Transverse colon (tissue), 4 donors: ENCODE data around the gene HSD11B2. TPM values are rescaled to one million over a fixed set of nuclear protein-coding genes. Genes with fewer than 3 reads are reported as not detected.

Experiments
- DNase-seq: peaks from one replicate; pipeline ENCODE4 v3.0.0-alpha.2; 2019
- H3K27ac ChIP-seq, 4 donors: fragments of 200-600 bp; sonication (generic); 2 replicates each; pipeline ENCODE4 v1.5.1; 2016 to 2018; ENCODE audit warnings: inconsistent platforms in 4 of 4
- H3K27me3 ChIP-seq: fragments of 200-600 bp; sonication (generic); 2 replicates; pipeline ENCODE4 v1.5.1; 2017; ENCODE audit warnings: inconsistent platforms
- H3K36me3 ChIP-seq, 4 donors: fragments of 200-600 bp; sonication (generic); 2 replicates each; pipeline ENCODE4 v1.5.1; 2017 to 2019; ENCODE audit warnings: inconsistent platforms in 4 of 4
- H3K4me1 ChIP-seq, 4 donors: fragments of 200-600 bp; sonication (generic); 2 replicates each; pipeline ENCODE4 v1.5.1; 2017 to 2020; ENCODE audit warnings: inconsistent platforms in 4 of 4
- H3K4me3 ChIP-seq, 4 donors: fragments of 200-600 bp; sonication (generic); 1 replicate in 1 of 4; 2 replicates in 3 of 4; pipeline versions ENCODE4 v1.5.1 to v1.6.1; 2017 to 2019; ENCODE audit warnings: inconsistent platforms in 4 of 4
- H3K9me3 ChIP-seq, 2 donors: fragments of 200-600 bp; sonication (generic); 2 replicates each; pipeline ENCODE4 v1.5.1; 2017 to 2019; ENCODE audit warnings: inconsistent platforms in 2 of 2
- EP300 ChIP-seq: sonication (generic); formaldehyde crosslinking; IDR thresholded peaks from one replicate; pipeline ENCODE4 v1.6.1; 2017; ENCODE audit warnings: antibody characterized with exemption, low read depth
- POLR2A ChIP-seq: fragments of 450-650 bp; IDR thresholded peaks from one replicate; pipeline ENCODE4 v1.6.1; 2016; ENCODE audit warnings: antibody characterized with exemption, mild to moderate bottlenecking, moderate library complexity
- POLR2AphosphoS5 ChIP-seq, 3 donors: sonication (generic); formaldehyde crosslinking; IDR thresholded peaks; one replicate each; pipeline ENCODE4 v1.6.1; 2016; ENCODE audit warnings: antibody characterized with exemption in 3 of 3
- WGBS, 2 donors: methylation state at CpG; one replicate each; pipeline ENCODE4 v1.1.5; 2018; ENCODE audit warnings: low coverage in 1 of 2; 5-methylcytosine and 5-hydroxymethylcytosine counted together
- in situ Hi-C, 4 donors: fragments of 200-750 bp; cut with MboI; loops; one replicate each; pipeline versions ENCODE4 v1.15.0 to v1.15.1; 2017; ENCODE audit warnings: low sequenced_read_pairs in 3 of 4, low pct_ligation_motif_present in 1 of 4, low pct_unique_long_range_greater_than_20kb in 1 of 4
- intact Hi-C: fragments of 100-400 bp; cut with DNase I; formaldehyde crosslinking; loops from one replicate; pipeline ENCODE4 v1.15.1; 2023; ENCODE audit warnings: low total_unique reads
- total RNA-seq, 4 donors: library from RNA; depleted of rRNA; stranded (reverse); fragments of >200 nt; gene quantifications; one replicate each; pipeline ENCODE4 v1.1.0, GENCODE V29; 2016
- TF ChIP-seq, protein P1 (sequence below), 5 experiments: fragments of 200-600 bp in 3 of 5; fragments of 450-650 bp in 2 of 5; sonication (generic) in 3 of 5; IDR thresholded peaks; 1 replicate in 2 of 5; 2 replicates in 3 of 5; pipeline ENCODE4 v1.5.1; 2016 to 2017; ENCODE audit warnings: antibody characterized with exemption in 5 of 5, inconsistent platforms in 3 of 5, mild to moderate bottlenecking in 2 of 5, moderate library complexity in 1 of 5

Gene HSD11B2
- total RNA-seq, 4 donors from 2014 or later: 667 to 1,081 (median 790) TPM

DNA sequence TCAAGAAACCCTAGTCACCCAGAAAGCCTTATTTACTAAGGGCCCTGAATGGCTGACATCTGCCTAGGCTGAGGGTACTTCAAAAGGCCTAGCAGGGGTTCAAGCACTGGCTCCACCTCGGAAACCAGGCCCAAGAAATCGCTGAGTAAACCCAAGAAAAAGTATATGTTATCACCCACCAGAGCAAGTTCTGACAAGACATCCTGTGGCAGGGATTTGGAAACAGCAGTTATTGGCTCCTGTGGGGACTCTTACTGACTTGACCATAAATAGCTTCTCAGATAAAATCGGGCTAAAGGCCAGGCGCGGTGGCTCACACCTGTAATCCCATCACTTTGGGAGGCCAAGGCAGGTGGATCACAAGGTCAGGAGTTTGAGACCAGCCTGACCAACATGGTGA is 37.8 kb downstream of the HSD11B2 start:
- intact Hi-C loops: no loop called here
- TF ChIP-seq EP300 (no peak), POLR2A (no peak), POLR2AphosphoS5 (IDR thresholded peaks at IDR 0.05) (no peak)
- TF ChIP-seq, protein P1, sequence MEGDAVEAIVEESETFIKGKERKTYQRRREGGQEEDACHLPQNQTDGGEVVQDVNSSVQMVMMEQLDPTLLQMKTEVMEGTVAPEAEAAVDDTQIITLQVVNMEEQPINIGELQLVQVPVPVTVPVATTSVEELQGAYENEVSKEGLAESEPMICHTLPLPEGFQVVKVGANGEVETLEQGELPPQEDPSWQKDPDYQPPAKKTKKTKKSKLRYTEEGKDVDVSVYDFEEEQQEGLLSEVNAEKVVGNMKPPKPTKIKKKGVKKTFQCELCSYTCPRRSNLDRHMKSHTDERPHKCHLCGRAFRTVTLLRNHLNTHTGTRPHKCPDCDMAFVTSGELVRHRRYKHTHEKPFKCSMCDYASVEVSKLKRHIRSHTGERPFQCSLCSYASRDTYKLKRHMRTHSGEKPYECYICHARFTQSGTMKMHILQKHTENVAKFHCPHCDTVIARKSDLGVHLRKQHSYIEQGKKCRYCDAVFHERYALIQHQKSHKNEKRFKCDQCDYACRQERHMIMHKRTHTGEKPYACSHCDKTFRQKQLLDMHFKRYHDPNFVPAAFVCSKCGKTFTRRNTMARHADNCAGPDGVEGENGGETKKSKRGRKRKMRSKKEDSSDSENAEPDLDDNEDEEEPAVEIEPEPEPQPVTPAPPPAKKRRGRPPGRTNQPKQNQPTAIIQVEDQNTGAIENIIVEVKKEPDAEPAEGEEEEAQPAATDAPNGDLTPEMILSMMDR (IDR thresholded peaks at IDR 0.05): no peak
- DNase-seq: no peak
- Histone ChIP-seq H3K36me3 (no peaks in the 10 kb centered on the region), H3K27me3 (no peaks in the 10 kb centered on the region), H3K4me1 (peaks cover 19 to 41% (median 24%) of the 10 kb centered on the region in 4 donors), H3K4me3 (no peak overlapping the region), H3K27ac (no peak overlapping the region), H3K9me3 (no peaks in the 10 kb centered on the region)
- in situ Hi-C loops: no loop called here
- WGBS, 2 donors: 83 to 88% methylated on average over 5 of the region's 5 CpGs

DNA sequence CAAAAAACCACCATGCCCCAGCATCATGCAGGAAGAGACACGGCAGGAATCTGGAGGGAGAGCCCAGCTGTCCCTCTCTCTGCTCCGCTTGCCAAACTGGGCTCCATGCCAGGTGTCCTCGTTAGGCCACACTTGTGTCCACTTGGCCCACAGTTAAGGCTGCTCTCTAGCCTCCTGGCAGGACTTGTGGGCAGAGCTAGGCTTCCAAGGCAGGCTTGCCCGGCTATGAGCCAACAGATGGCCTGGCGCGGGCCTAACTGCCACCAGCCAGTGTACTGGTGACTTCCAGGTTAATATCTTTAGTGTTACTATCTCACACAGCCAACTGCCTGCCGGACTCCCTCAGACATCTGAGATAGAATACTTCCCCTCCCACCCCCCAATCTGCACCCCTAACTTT is 39.4 kb downstream of the HSD11B2 start:
- in situ Hi-C loops: no loop called here

GRCh38 chr16:67471758-67472384 is 41.0 kb downstream of the HSD11B2 start:
- in situ Hi-C loops: no loop called here
- Histone ChIP-seq H3K4me1 (peaks cover 17 to 43% (median 21%) of the 10 kb centered on the region in 4 donors), H3K27me3 (no peaks in the 10 kb centered on the region), H3K4me3 (no peak overlapping the region), H3K27ac (no peak overlapping the region), H3K9me3 (no peaks in the 10 kb centered on the region), H3K36me3 (no peaks in the 10 kb centered on the region)
- 94 to 100% methylated on average over 1 to 6 of the region's 6 CpGs for WGBS, 2 donors
- intact Hi-C loops: no loop called here
- no peak for DNase-seq
- TF ChIP-seq POLR2AphosphoS5 (IDR thresholded peaks at IDR 0.05) (no peak), POLR2A (no peak), EP300 (no peak)
- TF ChIP-seq, protein P1 (IDR thresholded peaks at IDR 0.05): no peak

More for the DNA sequence above, 39.4 kb downstream of the HSD11B2 start:
- Histone ChIP-seq H3K27ac (no peak overlapping the region), H3K36me3 (no peaks in the 10 kb centered on the region), H3K4me3 (no peak overlapping the region), H3K9me3 (no peaks in the 10 kb centered on the region), H3K4me1 (peaks cover 15 to 36% (median 17%) of the 10 kb centered on the region in 4 donors), H3K27me3 (no peaks in the 10 kb centered on the region)
- WGBS, 2 donors: 77% methylated on average over 7 of the region's 7 CpGs; no CpG with 5 or more reads in 1 of the 2 donors
- no peak for TF ChIP-seq POLR2A
- TF ChIP-seq POLR2AphosphoS5 (IDR thresholded peaks at IDR 0.05): no peak
- TF ChIP-seq EP300: no peak
- TF ChIP-seq, protein P1 (IDR thresholded peaks at IDR 0.05): no peak
- DNase-seq: no peak
- intact Hi-C loops: no loop called here

DNA sequence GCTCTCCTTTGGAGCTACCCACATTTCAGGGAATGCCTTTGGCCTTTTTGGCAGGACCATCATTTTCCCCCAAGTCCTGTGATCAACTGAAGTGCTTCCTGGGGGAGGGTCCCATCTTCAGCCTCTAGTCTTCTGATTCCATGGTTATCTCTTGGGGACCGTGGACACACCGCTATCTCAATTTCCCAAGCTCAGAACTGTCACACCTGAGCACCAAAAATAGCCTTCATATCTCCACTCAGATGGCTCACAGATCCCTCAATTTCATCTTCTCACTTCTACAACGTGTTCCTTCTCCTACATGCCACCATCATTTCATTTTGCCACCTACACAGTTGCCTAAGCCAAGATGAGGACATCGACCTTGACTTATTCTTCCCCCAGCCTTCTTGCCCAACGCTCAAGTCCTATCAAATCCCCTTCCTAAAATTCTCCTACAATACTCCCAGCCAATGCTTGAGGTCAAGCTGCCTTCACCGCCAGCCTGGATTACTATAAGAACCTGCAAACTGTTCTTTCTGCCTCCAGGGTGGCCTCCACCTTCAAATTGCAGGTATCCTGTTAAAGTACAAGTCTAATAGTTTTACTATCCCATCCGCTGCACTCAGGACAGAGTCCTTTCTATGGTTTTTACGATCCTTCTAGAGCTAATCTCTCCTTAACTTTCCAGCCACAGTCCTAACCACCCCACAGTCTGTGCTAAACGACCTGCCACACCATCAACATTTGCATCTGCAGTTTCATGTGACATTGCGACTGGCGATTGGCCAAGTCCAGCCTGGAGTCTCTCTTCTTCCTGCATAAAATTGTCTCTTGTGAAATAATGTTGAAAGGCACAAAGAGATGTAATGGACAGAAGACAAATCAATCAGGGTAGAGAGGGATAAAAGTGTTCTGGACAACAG is 43.9 kb downstream of the HSD11B2 start:
- DNase-seq: peak; percentile 73
- H3K4me1 ChIP-seq: peaks cover 24 to 63% (median 33%) of the 10 kb centered on the region in 4 donors
- intact Hi-C loops (no loop called here), in situ Hi-C loops (no loop called here)
- TF ChIP-seq POLR2AphosphoS5 (IDR thresholded peaks at IDR 0.05) (no peak), POLR2A (no peak), EP300 (no peak)
- TF ChIP-seq, protein P1 (IDR thresholded peaks at IDR 0.05): no peak
- 70 to 82% methylated on average over 3 to 11 of the region's 11 CpGs for WGBS, 2 donors
- no peaks in the 10 kb centered on the region for H3K27me3 ChIP-seq
- H3K4me3 ChIP-seq: no peak overlapping the region
- no peaks in the 10 kb centered on the region for H3K36me3 ChIP-seq
- H3K9me3 ChIP-seq: no peaks in the 10 kb centered on the region
- H3K27ac ChIP-seq: peak overlapping the region in 1 of 4 donors; percentile 28
